GM23338 (cell line): ENCODE results near the gene HGS. TPM values are rescaled to one million over a fixed set of nuclear protein-coding genes. Genes with fewer than 3 reads are reported as not detected.
A peak's percentile ranks its signal among the peaks of the same experiment; 100 is the strongest.

Source experiments
- ATAC-seq: fragments of 200-7000 bp; cut with Tn5 transposase; 3 replicates; pipeline ENCODE4 v1.9.1; 2020
- DNase-seq: peaks from one replicate; pipeline ENCODE4 v3.0.0-alpha.2; 2015; ENCODE audit warnings: low spot score
- H2AFZ ChIP-seq: fragments of 200-600 bp; sonication (generic); 2 replicates; pipeline ENCODE4 v1.8.0; 2016; ENCODE audit warnings: antibody characterized with exemption, mild to moderate bottlenecking, moderate library complexity
- H3F3A ChIP-seq: fragments of 200-600 bp; sonication (generic); replicated peaks from 2 replicates; pipeline ENCODE4 v1.8.0; 2017; ENCODE audit warnings: antibody characterized with exemption, mixed run types, low read depth
- H3K27ac ChIP-seq: fragments of 200-600 bp; sonication (generic); 2 replicates; pipeline ENCODE4 v1.6.1; 2016; ENCODE audit warnings: low read depth
- H3K27me3 ChIP-seq: fragments of 200-600 bp; sonication (generic); 2 replicates; pipeline ENCODE4 v1.8.0; 2016; ENCODE audit warnings: mild to moderate bottlenecking, mixed run types, moderate library complexity; ENCODE audit not compliant: insufficient read depth
- H3K36me3 ChIP-seq: fragments of 200-600 bp; sonication (generic); 2 replicates; pipeline ENCODE4 v1.8.0; 2016; ENCODE audit warnings: mild to moderate bottlenecking; ENCODE audit not compliant: insufficient read depth
- H3K4me1 ChIP-seq: fragments of 200-600 bp; sonication (generic); 2 replicates; pipeline ENCODE4 v1.8.0; 2016; ENCODE audit warnings: mild to moderate bottlenecking, moderate library complexity; ENCODE audit not compliant: insufficient read depth
- H3K4me2 ChIP-seq: fragments of 200-600 bp; sonication (generic); 2 replicates; pipeline ENCODE4 v1.7.1; 2017; ENCODE audit warnings: mixed run types
- H3K4me3 ChIP-seq: fragments of 200-600 bp; sonication (generic); 2 replicates; pipeline ENCODE4 v1.6.1; 2016; ENCODE audit warnings: mixed run types
- H3K79me2 ChIP-seq: fragments of 200-600 bp; sonication (generic); replicated peaks from 2 replicates; pipeline ENCODE4 v1.8.0; 2017; ENCODE audit warnings: mild to moderate bottlenecking; ENCODE audit not compliant: insufficient read depth
- H3K9me2 ChIP-seq: fragments of 200-600 bp; sonication (generic); 2 replicates; pipeline ENCODE4 v1.8.0; 2017; ENCODE audit not compliant: insufficient read depth
- H4K20me1 ChIP-seq: fragments of 200-600 bp; sonication (generic); replicated peaks from 2 replicates; pipeline ENCODE4 v1.8.0; 2017; ENCODE audit warnings: mild to moderate bottlenecking; ENCODE audit not compliant: insufficient read depth
- H3K27ac Mint-ChIP-seq: 2 replicates; pipeline ENCODE4 v1.8.0; 2020; ENCODE audit warnings: inconsistent platforms, mild to moderate bottlenecking, moderate library complexity, mixed read lengths
- H3K27me3 Mint-ChIP-seq: 3 replicates; pipeline ENCODE4 v1.8.0; 2022; ENCODE audit warnings: low read depth, mild to moderate bottlenecking, moderate library complexity, mixed read lengths, inconsistent platforms; ENCODE audit not compliant: insufficient read depth, poor library complexity
- H3K36me3 Mint-ChIP-seq: 3 replicates; pipeline ENCODE4 v1.8.0; 2021; ENCODE audit warnings: low read depth, mild to moderate bottlenecking, inconsistent platforms, moderate library complexity, mixed read lengths
- H3K4me1 Mint-ChIP-seq: 3 replicates; pipeline ENCODE4 v1.8.0; 2020; ENCODE audit warnings: mild to moderate bottlenecking, inconsistent platforms, mixed read lengths
- H3K4me3 Mint-ChIP-seq: 3 replicates; pipeline ENCODE4 v1.8.0; 2021; ENCODE audit warnings: moderate library complexity, mild to moderate bottlenecking, inconsistent platforms, mixed read lengths
- H3K9me3 Mint-ChIP-seq: 3 replicates; pipeline ENCODE4 v1.8.0; 2020; ENCODE audit warnings: moderate library complexity, mild to moderate bottlenecking, inconsistent platforms, mixed read lengths
- CREB1 ChIP-seq: fragments of 250-450 bp; sonication (Bioruptor Pico); IDR thresholded peaks from 2 replicates; pipeline ENCODE4 v1.5.0; 2020; ENCODE audit warnings: low read depth, mild to moderate bottlenecking, moderate library complexity
- EZH2phosphoT487 ChIP-seq: fragments of 200-600 bp; sonication (generic); IDR thresholded peaks from one replicate; pipeline ENCODE4 v1.8.1; 2018; ENCODE audit warnings: antibody characterized with exemption; ENCODE audit not compliant: unreplicated experiment
- JUNB ChIP-seq: IDR thresholded peaks from one replicate; pipeline ENCODE4 v1.6.1; 2016; ENCODE audit warnings: antibody characterized with exemption; ENCODE audit not compliant: unreplicated experiment
- NANOG ChIP-seq: IDR thresholded peaks from 2 replicates; pipeline ENCODE4 v1.6.1; 2016; ENCODE audit warnings: antibody characterized with exemption, borderline replicate concordance
- STAT1 ChIP-seq: IDR thresholded peaks from one replicate; pipeline ENCODE4 v1.6.1; 2016; ENCODE audit warnings: antibody characterized with exemption; ENCODE audit not compliant: unreplicated experiment
- polyA plus RNA-seq: library from polyadenylated mRNA; unstranded; fragments of >200 nt; fragmentation: Nextera tagmentation; extraction: Ambion mirVana; gene quantifications from 2 replicates; pipeline ENCODE4 v1.2.1, GENCODE V29; 2016
- total RNA-seq: library from RNA; depleted of rRNA; stranded (reverse); fragments of >200 nt; shearing (Covaris generic); gene quantifications from 2 replicates; pipeline ENCODE4 v1.2.3, GENCODE V29; 2014
- TF ChIP-seq, protein P1 (sequence below): IDR thresholded peaks from 2 replicates; pipeline ENCODE4 v1.6.1; 2016; ENCODE audit warnings: antibody characterized with exemption
- TF ChIP-seq, protein P2 (sequence below): IDR thresholded peaks from one replicate; pipeline ENCODE4 v1.6.1; 2018; ENCODE audit warnings: antibody characterized with exemption; ENCODE audit not compliant: unreplicated experiment
- TF ChIP-seq, protein P3 (sequence below): fragments of 250-450 bp; sonication (Bioruptor Pico); IDR thresholded peaks from 2 replicates; pipeline ENCODE4 v1.5.0; 2020; ENCODE audit warnings: mild to moderate bottlenecking, moderate library complexity

HGS gene
- total and polyA plus RNA-seq, 2 experiments from 2014 or later, result 59.0 to 90.2 TPM

DNA sequence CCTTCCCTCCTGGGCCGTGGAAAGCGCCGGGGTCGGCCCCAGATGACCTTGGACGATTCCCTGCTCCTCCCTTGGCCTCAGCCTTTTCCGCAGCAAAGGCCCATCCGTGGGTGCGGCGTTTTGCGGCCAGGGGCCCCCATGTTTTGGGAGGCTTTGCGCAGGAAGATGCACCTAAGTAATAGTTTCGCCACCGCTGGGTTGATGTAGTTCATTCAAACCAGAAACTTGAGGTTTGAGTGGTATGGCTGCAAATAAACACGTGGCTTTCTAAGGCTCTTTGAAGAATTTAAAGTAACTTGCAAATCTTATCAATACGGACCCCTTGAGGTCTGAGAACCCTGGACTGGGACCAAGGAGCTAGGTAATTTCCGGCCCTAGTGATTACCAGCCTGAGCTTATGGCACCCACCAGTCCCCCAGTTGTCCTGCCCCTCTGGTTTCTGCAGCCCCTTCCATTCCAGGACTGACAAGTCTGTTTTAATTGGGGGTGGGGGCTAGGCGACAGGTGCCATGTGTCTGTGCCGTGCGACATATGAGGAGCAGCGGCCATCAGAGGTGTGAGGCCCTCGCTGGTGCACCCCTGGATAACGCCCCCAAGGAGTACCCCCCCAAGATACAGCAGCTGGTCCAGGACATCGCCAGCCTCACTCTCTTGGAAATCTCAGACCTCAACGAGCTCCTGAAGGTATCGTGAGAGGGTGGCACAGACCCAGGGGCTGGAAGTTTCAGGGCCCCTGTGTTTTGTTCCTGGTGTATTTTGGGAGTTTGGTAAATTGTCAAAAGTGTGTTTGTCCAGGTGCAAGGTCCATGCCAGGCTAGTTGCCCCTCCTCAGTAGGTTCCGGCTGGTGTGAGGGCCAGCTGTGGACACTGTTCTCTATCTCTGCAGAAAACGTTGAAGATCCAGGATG lies 20.2 kb downstream of the HGS start (continued):
- TF ChIP-seq, protein P1, sequence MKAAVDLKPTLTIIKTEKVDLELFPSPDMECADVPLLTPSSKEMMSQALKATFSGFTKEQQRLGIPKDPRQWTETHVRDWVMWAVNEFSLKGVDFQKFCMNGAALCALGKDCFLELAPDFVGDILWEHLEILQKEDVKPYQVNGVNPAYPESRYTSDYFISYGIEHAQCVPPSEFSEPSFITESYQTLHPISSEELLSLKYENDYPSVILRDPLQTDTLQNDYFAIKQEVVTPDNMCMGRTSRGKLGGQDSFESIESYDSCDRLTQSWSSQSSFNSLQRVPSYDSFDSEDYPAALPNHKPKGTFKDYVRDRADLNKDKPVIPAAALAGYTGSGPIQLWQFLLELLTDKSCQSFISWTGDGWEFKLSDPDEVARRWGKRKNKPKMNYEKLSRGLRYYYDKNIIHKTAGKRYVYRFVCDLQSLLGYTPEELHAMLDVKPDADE, result no peak
- TF ChIP-seq, protein P2, sequence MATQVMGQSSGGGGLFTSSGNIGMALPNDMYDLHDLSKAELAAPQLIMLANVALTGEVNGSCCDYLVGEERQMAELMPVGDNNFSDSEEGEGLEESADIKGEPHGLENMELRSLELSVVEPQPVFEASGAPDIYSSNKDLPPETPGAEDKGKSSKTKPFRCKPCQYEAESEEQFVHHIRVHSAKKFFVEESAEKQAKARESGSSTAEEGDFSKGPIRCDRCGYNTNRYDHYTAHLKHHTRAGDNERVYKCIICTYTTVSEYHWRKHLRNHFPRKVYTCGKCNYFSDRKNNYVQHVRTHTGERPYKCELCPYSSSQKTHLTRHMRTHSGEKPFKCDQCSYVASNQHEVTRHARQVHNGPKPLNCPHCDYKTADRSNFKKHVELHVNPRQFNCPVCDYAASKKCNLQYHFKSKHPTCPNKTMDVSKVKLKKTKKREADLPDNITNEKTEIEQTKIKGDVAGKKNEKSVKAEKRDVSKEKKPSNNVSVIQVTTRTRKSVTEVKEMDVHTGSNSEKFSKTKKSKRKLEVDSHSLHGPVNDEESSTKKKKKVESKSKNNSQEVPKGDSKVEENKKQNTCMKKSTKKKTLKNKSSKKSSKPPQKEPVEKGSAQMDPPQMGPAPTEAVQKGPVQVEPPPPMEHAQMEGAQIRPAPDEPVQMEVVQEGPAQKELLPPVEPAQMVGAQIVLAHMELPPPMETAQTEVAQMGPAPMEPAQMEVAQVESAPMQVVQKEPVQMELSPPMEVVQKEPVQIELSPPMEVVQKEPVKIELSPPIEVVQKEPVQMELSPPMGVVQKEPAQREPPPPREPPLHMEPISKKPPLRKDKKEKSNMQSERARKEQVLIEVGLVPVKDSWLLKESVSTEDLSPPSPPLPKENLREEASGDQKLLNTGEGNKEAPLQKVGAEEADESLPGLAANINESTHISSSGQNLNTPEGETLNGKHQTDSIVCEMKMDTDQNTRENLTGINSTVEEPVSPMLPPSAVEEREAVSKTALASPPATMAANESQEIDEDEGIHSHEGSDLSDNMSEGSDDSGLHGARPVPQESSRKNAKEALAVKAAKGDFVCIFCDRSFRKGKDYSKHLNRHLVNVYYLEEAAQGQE, result no peak
- TF ChIP-seq NANOG (no peak), JUNB (no peak), STAT1 (no peak)

DNA sequence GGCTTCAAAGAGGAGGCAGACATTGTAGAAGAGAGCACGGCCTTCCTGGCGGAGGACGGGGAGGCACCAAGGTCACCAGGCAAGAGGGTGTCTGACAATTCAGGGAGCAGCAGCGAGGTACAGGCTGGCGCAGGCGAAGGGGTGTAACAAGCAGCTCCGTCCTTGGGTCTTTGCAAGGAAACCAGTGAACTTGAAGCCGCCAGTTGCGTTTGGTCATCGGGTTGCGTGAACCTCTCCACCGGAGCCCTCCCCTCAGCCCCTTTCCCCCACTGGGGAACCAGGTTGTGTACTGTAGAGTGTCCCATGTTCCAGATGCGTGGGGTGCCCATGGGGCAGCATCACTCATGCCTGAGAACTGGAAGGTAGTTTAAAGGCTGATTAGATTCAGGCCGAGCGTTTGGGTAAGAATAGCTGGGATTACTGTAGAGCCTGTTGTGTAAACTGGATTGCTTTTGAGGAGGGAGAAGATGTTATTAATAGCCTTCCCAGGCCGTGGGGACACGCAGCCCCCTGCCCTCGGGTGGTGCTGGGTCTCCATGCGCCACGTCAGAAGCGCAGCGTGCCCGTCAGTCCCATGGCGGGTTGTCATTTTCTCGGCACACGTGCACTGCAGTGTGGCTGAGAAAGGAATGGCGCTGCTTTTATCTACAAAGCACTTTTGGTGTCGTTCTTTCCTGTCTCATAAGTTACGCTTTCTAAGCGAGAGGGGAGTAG lies 21.9 kb downstream of the HGS start:
- Mint-ChIP-seq H3K36me3 (peaks cover 55% of the 10 kb centered on the region), H3K4me3 (peak overlapping the region; percentile 47; the same call in 2 of the 3 replicates), H3K4me1 (peaks cover 22% of the 10 kb centered on the region), H3K27ac (no peak overlapping the region), H3K9me3 (no peaks in the 10 kb centered on the region), H3K27me3 (peaks cover 21% of the 10 kb centered on the region)
- DNase-seq, result no peak
- Histone ChIP-seq H3K27ac (no peak overlapping the region), H3K36me3 (peaks cover 7% of the 10 kb centered on the region), H3F3A (peaks cover 40% of the 10 kb centered on the region), H3K4me2 (no peak overlapping the region), H3K9me2 (no peaks in the 10 kb centered on the region), H3K4me3 (no peak overlapping the region), H2AFZ (no peak overlapping the region), H4K20me1 (peaks cover 8% of the 10 kb centered on the region), H3K79me2 (peaks cover 33% of the 10 kb centered on the region), H3K27me3 (no peaks in the 10 kb centered on the region), H3K4me1 (peaks cover 16% of the 10 kb centered on the region)
- ATAC-seq, result no peak
- TF ChIP-seq NANOG (no peak), EZH2phosphoT487 (no peak), STAT1 (no peak), CREB1 (CRISPR knock-in tag) (no peak), JUNB (no peak)
- TF ChIP-seq, protein P1, result no peak
- TF ChIP-seq, protein P3, sequence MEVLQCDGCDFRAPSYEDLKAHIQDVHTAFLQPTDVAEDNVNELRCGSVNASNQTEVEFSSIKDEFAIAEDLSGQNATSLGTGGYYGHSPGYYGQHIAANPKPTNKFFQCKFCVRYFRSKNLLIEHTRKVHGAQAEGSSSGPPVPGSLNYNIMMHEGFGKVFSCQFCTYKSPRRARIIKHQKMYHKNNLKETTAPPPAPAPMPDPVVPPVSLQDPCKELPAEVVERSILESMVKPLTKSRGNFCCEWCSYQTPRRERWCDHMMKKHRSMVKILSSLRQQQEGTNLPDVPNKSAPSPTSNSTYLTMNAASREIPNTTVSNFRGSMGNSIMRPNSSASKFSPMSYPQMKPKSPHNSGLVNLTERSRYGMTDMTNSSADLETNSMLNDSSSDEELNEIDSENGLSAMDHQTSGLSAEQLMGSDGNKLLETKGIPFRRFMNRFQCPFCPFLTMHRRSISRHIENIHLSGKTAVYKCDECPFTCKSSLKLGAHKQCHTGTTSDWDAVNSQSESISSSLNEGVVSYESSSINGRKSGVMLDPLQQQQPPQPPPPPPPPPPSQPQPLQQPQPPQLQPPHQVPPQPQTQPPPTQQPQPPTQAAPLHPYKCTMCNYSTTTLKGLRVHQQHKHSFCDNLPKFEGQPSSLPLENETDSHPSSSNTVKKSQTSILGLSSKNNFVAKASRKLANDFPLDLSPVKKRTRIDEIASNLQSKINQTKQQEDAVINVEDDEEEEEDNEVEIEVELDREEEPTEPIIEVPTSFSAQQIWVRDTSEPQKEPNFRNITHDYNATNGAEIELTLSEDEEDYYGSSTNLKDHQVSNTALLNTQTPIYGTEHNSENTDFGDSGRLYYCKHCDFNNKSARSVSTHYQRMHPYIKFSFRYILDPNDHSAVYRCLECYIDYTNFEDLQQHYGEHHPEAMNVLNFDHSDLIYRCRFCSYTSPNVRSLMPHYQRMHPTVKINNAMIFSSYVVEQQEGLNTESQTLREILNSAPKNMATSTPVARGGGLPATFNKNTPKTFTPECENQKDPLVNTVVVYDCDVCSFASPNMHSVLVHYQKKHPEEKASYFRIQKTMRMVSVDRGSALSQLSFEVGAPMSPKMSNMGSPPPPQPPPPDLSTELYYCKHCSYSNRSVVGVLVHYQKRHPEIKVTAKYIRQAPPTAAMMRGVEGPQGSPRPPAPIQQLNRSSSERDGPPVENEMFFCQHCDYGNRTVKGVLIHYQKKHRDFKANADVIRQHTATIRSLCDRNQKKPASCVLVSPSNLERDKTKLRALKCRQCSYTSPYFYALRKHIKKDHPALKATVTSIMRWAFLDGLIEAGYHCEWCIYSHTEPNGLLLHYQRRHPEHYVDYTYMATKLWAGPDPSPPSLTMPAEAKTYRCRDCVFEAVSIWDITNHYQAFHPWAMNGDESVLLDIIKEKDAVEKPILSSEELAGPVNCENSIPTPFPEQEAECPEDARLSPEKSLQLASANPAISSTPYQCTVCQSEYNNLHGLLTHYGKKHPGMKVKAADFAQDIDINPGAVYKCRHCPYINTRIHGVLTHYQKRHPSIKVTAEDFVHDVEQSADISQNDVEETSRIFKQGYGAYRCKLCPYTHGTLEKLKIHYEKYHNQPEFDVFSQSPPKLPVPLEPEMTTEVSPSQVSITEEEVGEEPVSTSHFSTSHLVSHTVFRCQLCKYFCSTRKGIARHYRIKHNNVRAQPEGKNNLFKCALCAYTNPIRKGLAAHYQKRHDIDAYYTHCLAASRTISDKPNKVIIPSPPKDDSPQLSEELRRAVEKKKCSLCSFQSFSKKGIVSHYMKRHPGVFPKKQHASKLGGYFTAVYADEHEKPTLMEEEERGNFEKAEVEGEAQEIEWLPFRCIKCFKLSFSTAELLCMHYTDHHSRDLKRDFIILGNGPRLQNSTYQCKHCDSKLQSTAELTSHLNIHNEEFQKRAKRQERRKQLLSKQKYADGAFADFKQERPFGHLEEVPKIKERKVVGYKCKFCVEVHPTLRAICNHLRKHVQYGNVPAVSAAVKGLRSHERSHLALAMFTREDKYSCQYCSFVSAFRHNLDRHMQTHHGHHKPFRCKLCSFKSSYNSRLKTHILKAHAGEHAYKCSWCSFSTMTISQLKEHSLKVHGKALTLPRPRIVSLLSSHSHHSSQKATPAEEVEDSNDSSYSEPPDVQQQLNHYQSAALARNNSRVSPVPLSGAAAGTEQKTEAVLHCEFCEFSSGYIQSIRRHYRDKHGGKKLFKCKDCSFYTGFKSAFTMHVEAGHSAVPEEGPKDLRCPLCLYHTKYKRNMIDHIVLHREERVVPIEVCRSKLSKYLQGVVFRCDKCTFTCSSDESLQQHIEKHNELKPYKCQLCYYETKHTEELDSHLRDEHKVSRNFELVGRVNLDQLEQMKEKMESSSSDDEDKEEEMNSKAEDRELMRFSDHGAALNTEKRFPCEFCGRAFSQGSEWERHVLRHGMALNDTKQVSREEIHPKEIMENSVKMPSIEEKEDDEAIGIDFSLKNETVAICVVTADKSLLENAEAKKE, result no peak
